HG03045 (cell line): ENCODE data around the gene EPB41L1.

ENCODE experiments used
- ATAC-seq: cut with Tn5 transposase; IDR thresholded peaks from one replicate; pipeline ENCODE4 v1.9.1; 2021; ENCODE audit warnings: mild to moderate bottlenecking, moderate library complexity; ENCODE audit not compliant: unreplicated experiment

EPB41L1 gene

DNA sequence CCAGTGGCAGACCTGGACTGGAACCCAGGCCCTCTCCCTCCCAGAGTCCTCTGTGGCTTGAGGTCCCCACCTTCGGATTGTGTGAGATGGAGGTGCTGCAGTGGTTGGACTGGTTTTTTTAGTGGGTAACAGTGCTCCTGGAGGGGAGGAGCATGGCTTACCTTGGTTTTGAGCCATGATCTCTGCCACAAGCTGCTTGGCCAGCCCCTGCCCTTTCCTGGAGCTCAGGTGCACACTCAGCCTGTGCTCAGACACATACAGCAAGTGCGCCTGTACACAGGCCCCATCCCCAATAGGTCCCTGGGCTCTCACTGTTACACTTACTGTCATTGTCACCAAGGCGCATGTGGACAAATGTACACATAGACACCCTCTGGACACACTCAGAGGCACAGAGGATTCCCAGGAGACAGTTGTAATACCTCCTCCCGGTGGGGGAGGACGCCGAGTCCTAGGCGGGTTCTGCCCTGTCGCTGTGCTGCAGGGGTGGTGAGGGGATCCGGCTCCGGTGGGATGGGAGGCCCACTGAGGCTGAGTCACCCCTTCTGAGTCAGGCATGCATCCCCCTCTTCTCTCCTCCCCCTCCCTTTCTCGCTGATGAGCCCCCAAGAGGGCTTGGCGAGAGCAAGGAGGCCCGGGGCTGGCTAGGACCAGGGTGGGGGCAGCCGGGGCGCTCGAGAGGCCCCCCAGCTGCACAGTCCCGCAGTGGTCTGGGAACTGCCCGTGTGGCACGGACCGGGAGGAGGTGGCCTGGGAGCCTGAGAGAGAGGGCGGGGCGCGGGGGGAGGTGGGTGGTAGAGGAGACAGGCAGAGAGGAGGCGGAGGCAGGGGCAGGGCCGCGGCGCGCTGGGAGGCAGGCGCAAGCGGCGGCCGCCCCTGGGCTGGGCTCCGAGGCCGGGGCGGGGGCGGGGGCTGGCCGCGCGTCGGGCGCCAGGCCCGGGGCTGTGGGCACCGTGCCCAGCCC is 522 bp upstream of the EPB41L1 start:
- ATAC-seq, result no peak

DNA sequence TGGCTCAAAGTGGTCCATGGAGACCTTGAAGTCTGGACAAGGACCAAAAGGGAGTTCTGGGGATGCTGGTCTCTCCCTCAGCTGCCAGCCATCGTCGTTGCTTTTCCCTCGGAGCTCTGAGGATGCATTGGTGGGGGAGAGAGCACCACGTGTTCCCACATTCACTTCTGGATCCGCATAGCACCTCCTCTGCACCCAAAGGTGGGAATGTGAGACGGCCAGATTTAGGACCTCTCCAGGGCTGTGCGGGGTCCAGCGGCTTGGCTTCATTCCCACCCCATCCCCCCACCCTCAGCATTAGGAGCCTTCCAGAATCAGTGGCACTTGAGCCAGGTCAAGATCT is 1.1 kb downstream of the EPB41L1 start:
- ATAC-seq, result no peak

DNA sequence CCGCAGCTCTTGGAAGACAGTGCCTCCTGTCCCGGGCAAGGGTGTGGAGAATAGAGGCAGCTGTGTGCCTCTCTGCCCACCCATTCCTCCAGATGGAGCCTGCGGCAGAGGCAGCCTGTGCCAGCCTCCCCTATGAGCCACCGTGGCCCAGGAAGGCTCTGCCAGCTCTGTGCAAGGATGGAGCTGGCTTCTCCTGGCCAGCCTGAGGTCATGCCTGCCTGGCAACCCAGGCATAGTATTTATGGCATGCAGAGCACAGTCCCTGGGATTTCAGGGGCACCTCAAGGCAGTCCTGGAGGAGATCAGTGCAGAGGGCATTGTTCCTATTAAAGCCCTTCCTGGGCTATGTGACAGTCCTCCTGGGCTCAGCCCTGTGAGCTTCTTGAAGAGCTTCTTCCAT is 1.5 kb downstream of the EPB41L1 start:
- ATAC-seq, result no peak

DNA sequence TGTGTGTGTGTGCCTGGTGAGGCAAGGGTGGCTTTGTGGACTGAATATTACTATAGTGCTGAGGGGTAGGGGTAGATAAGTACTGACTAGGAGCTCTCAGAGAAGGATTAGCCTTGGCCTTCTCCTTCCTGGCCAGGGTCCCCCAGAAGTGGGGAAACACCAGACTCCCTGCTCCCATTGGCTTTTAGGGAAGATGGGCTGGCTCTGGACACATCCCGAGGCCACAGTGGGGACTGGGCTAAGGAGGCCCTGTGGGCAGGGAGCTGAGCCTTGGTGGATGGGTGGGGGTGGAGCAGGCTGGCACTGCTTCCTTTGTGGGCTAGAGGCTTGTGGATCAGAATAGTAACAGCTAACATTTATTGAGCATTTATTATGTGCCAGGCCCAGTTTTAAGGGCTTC is 3.1 kb downstream of the EPB41L1 start:
- ATAC-seq, result no peak

DNA sequence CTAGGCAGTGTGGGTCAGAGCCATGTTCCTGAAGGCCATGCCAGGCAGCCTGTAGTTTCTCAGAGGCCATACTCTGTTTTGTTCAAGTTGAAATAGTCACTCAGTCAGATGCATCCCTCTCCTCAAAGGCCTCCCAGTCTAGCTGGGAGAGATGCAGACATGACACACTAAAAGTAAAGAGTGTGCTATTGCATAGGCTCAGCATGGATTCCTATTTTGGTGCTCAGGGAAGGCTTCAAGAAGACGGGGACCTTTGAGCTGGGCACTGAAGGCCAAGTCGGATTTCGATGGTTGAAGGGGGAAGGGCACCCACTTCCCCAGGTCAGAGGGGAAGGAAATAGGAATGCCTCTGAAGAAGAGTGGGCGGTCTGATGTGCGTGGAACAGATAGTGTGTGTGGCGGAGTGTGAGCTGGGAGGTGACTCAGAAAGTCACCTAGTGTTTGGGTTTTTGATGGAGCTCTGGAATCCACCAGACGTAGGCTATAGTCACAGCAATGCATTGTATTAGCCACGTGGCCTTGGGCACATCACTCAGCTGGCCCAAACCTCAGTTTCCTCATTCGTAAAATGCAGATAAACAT is 3.7 kb downstream of the EPB41L1 start:
- ATAC-seq, result no peak

DNA sequence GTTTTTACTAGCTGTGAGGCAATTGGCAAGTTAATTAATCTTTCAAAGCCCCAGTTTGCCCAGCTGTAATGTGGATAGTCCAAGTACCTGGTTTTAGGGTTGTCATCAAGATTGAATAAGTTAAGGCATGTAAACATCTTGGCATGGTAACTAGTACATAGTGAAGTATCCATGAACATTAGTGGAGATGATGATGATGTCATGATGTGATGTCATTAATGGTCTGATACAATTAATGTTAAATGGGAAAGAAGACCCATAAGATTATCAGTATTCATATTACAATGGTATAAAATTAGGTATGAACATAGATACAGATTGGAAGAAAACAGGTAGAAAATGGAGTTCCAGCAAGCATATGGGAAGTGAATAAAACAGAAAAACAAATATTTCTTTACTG is 5.3 kb downstream of the EPB41L1 start:
- ATAC-seq, result no peak

DNA sequence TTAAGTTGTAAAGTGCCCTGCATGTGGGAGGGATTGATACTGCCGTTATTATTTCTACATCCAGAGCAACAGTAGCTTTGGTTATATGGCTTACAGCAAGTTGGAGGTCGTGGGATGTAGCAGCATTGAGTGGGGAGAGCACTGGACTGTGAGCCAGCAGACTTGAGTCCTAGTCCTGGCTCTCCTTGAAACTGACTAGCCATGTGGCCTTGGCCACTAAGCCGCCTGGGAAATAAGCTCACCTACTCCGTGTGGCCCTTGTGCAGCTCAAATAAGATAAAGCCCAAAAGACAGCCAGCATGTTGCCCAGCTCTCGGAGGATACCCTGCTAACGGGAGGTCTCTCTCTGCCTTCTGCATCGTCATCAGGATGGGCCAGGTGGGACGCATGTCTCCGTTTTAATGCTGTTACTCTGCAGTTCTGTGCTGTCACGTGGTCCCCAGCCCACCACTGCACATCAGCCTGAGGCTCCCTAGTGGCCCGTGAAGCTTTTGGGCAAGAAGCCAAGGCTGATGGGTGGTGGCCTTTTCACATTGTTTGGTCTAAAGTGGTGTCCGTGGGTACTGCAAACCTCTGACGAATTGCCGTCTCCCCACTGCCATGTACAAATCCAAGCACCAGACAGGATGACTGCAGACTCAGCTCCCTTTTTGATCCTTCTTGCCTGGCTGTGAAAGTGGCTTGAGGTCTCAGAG is 7.9 kb downstream of the EPB41L1 start:
- no peak for ATAC-seq

- no peak for ATAC-seq
Observed at GRCh38 chr20:36167902-36168503, 13.5 kb downstream of the EPB41L1 start.

- ATAC-seq, result no peak
Observed at GRCh38 chr20:36170542-36171215, 16.1 kb downstream of the EPB41L1 start.

GRCh38 chr20:36173451-36173933 is 19.0 kb downstream of the EPB41L1 start:
- ATAC-seq, result no peak

GRCh38 chr20:36175016-36175415 is 20.5 kb downstream of the EPB41L1 start:
- no peak for ATAC-seq

DNA sequence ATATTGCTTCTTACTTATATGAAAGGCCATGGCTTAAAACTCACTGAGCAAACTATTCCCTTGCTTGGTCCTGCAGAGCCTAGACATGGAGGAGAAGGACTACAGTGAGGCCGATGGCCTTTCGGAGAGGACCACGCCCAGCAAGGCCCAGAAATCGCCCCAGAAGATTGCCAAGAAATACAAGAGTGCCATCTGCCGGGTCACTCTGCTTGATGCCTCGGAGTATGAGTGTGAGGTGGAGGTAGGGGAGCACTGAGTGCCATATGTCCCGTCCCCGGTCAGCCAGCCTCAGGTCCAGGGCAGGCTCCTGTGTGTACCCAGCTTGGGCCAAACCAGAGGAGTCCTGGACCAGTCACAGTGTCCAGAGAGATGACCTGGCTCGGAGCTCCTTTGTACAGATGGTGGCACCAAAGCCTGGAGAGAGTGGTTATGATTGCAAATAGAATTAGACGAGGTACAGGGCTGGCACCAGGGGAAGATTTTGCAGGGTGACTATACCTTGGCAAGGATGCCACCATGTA is 21.0 kb downstream of the EPB41L1 start:
- ATAC-seq, result no peak

- ATAC-seq, result no peak
Observed at GRCh38 chr20:36177716-36178115, 23.2 kb downstream of the EPB41L1 start.

DNA sequence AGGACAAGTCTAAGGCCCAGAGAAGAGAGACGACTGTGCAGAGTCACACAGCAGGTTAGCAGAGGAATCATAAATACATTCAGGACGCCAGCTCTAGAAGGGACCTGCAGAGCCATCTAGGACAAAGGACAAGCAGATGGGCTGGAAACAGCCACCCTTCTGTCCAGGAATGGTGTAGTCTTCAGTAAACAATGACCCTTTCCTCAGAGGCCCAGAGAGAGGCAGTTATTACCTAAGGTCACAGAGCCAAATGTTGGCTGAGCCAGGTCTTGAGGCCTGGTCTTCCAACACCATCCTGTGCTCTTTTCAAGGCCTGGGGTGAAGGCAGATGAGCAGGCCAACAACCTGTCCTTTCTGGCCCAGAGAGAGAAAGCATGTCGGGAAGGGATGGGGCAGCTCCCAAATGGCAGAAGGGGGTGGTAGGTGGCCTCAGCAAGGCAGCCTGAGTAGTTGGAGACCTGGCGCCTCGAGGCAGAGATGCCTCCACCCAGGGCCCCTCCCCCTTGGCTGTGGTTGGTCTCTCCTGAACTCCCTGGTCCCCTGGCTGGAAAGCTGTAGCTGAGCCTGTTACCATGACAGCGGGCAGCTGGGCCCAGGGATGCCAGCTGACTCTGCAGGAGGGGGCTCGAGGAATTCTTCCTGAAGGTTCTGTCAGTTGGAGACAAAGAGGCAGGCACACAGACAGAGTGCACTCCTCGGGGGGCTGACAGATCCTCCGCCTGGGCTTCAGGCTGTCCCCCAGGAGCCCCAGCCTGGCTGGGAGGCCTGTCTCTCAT is 24.8 kb downstream of the EPB41L1 start:
- ATAC-seq, result no peak

DNA sequence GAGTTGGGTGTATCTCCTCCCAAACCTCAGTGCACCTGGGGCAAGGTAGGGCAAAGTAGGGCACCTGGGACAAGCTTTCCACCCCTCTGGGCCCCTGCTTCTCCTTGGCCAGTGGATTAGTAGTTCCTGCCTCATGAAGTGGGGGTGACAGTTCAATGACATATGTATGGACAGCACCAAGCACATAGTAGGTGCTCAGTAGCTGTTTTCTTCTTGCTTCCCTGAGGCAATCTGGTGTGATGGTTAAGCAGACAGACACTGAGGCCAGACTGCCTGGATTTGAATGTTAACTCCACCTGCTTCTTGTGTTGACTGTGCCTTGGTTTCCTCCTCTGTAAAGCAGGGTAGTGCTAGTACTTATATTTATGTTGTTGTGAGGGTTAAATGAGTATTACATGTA is 25.8 kb downstream of the EPB41L1 start:
- ATAC-seq, result no peak

GRCh38 chr20:36181934-36182603 is 27.5 kb downstream of the EPB41L1 start:
- no peak for ATAC-seq

- no peak for ATAC-seq
Observed at GRCh38 chr20:36182604-36183154, 28.1 kb downstream of the EPB41L1 start.

DNA sequence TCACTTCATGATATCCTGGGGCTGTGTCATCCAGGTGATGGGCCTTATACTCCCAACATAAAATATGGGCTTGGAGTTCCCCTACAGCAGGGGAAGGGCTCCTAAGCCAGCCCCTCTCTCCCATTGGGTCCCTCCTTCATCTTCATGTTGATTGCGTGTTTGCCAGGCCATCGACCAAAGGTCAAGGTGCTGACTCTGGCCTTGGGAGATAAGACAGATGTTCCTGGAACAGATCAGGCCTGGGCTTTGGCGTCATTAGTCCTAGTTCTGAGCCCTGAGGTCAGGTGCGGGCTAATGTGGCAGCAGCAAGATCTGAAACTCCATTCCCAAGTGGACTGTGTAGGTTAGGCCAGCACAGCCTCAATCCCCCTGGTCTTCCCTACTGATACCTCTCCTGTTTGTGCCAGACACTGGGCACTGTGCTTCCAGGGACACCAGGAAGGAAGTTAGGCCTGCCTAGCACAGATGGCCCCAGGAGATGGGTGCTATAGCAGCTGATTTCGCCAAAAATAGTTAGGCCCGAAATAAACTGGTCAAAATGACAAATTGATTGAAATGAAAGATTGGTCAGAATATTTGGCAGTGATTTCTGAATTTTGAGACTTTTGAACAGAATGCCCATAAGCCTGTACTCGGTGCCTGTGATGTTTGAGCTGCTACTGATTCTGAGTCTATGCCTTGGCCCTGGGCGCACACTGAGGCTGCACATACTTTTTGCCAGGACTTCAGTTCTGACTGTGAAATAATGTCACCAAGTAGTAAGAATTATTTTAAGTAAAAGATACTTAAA is 28.8 kb downstream of the EPB41L1 start:
- no peak for ATAC-seq
